ENCODE measurements around the gene GPR62. TPM values are rescaled to one million over a fixed set of nuclear protein-coding genes. Genes with fewer than 3 reads are reported as not detected.

GPR62 gene
- total RNA-seq, 2 donors from 2014 or later, result not detected

GRCh38 chr3:51967384-51968169 lies 12.4 kb downstream of the GPR62 start, which contains the start of gene PCBP4:
Gene PCBP4 (minus strand): TSS chr3:51967454. CDS start chr3:51961240, 6,214 bp downstream.
- Mint-ChIP-seq H3K9me3 (no peaks in the 10 kb centered on the region), H3K4me1 (peaks cover 14% of the 10 kb centered on the region), H3K27me3 (no peaks in the 10 kb centered on the region), H3K4me3 (peak within 1 kb of the TSS; percentile 71), H3K27ac (peak within 1 kb of the TSS; percentile 77), H3K36me3 (ENCODE audit: low read depth) (no peaks in the 10 kb centered on the region)
- peak; percentile 79 for ATAC-seq (replicated peaks)

- ATAC-seq (replicated peaks), result no peak
- no peaks in the 10 kb centered on the region for H3K9me3 Mint-ChIP-seq
- H3K4me3 Mint-ChIP-seq, result peak overlapping the region; percentile 71
- H3K4me1 Mint-ChIP-seq, result peaks cover 14% of the 10 kb centered on the region
- no peak overlapping the region for H3K27ac Mint-ChIP-seq
- H3K27me3 Mint-ChIP-seq, result no peaks in the 10 kb centered on the region
- no peaks in the 10 kb centered on the region for H3K36me3 Mint-ChIP-seq (ENCODE audit: low read depth)
These were observed 13.1 kb downstream of the GPR62 start for GRCh38 chr3:51968170-51968775.

GRCh38 chr3:51968883-51969678 lies 13.9 kb downstream of the GPR62 start:
- H3K4me1 Mint-ChIP-seq, result peaks cover 14% of the 10 kb centered on the region
- H3K4me3 Mint-ChIP-seq, result no peak overlapping the region
- no peak overlapping the region for H3K27ac Mint-ChIP-seq
- H3K9me3 Mint-ChIP-seq, result no peaks in the 10 kb centered on the region
- ATAC-seq (replicated peaks), result no peak
- no peaks in the 10 kb centered on the region for H3K27me3 Mint-ChIP-seq
- no peaks in the 10 kb centered on the region for H3K36me3 Mint-ChIP-seq (ENCODE audit: low read depth)

GRCh38 chr3:51969841-51970240 lies 14.7 kb downstream of the GPR62 start:
- no peak for ATAC-seq (replicated peaks)
- no peak overlapping the region for H3K4me3 Mint-ChIP-seq
- no peaks in the 10 kb centered on the region for H3K36me3 Mint-ChIP-seq (ENCODE audit: low read depth)
- H3K27me3 Mint-ChIP-seq, result no peaks in the 10 kb centered on the region
- peaks cover 14% of the 10 kb centered on the region for H3K4me1 Mint-ChIP-seq
- H3K27ac Mint-ChIP-seq, result no peak overlapping the region
- H3K9me3 Mint-ChIP-seq, result no peaks in the 10 kb centered on the region

GRCh38 chr3:51970606-51971300 lies 15.6 kb downstream of the GPR62 start:
- Mint-ChIP-seq H3K27ac (no peak overlapping the region), H3K4me1 (peaks cover 13% of the 10 kb centered on the region), H3K4me3 (no peak overlapping the region), H3K27me3 (no peaks in the 10 kb centered on the region), H3K36me3 (ENCODE audit: low read depth) (no peaks in the 10 kb centered on the region), H3K9me3 (no peaks in the 10 kb centered on the region)
- ATAC-seq (replicated peaks), result no peak

- H3K4me3 Mint-ChIP-seq, result no peak overlapping the region
- no peak overlapping the region for H3K27ac Mint-ChIP-seq
- no peaks in the 10 kb centered on the region for H3K27me3 Mint-ChIP-seq
- no peaks in the 10 kb centered on the region for H3K9me3 Mint-ChIP-seq
- H3K36me3 Mint-ChIP-seq (ENCODE audit: low read depth), result no peaks in the 10 kb centered on the region
- ATAC-seq (replicated peaks), result no peak
- H3K4me1 Mint-ChIP-seq, result peaks cover 12% of the 10 kb centered on the region
These were observed 16.2 kb downstream of the GPR62 start for GRCh38 chr3:51971350-51971749.

- H3K27ac Mint-ChIP-seq, result peak overlapping the region; percentile 95
- H3K27me3 Mint-ChIP-seq, result no peaks in the 10 kb centered on the region
- peak; percentile 43 for ATAC-seq (replicated peaks)
- peak overlapping the region; percentile 87 for H3K4me3 Mint-ChIP-seq
- H3K4me1 Mint-ChIP-seq, result peaks cover 14% of the 10 kb centered on the region
- H3K9me3 Mint-ChIP-seq, result no peaks in the 10 kb centered on the region
- H3K36me3 Mint-ChIP-seq (ENCODE audit: low read depth), result no peaks in the 10 kb centered on the region
These were observed 19.2 kb downstream of the GPR62 start for GRCh38 chr3:51974277-51974962.

- Mint-ChIP-seq H3K4me3 (peak within 1 kb of the TSS; percentile 87), H3K27me3 (no peaks in the 10 kb centered on the region), H3K27ac (peak within 1 kb of the TSS; percentile 95), H3K9me3 (no peaks in the 10 kb centered on the region), H3K4me1 (peaks cover 14% of the 10 kb centered on the region), H3K36me3 (ENCODE audit: low read depth) (no peaks in the 10 kb centered on the region)
- peak; percentile 82 for ATAC-seq (replicated peaks)
These were observed 20.0 kb downstream of the GPR62 start, which contains the start of gene ABHD14A for GRCh38 chr3:51974963-51975851. Gene ABHD14A (plus strand): TSS chr3:51975064. CDS start chr3:51975136, 72 bp downstream.

- ATAC-seq (replicated peaks), result no peak
- Mint-ChIP-seq H3K27ac (peak overlapping the region; percentile 80), H3K9me3 (no peaks in the 10 kb centered on the region), H3K4me1 (peaks cover 14% of the 10 kb centered on the region), H3K4me3 (peak overlapping the region; percentile 87), H3K36me3 (ENCODE audit: low read depth) (no peaks in the 10 kb centered on the region), H3K27me3 (no peaks in the 10 kb centered on the region)
These were observed 20.8 kb downstream of the GPR62 start for GRCh38 chr3:51975852-51976549.

- Mint-ChIP-seq H3K9me3 (no peaks in the 10 kb centered on the region), H3K27me3 (no peaks in the 10 kb centered on the region), H3K4me1 (peaks cover 17% of the 10 kb centered on the region), H3K36me3 (ENCODE audit: low read depth) (peaks cover 6% of the 10 kb centered on the region), H3K27ac (peak overlapping the region; percentile 62), H3K4me3 (peak overlapping the region; percentile 52)
- ATAC-seq (replicated peaks), result no peak
These were observed 22.4 kb downstream of the GPR62 start for GRCh38 chr3:51977446-51978142.

- Mint-ChIP-seq H3K27ac (no peak overlapping the region), H3K27me3 (no peaks in the 10 kb centered on the region), H3K4me1 (peaks cover 17% of the 10 kb centered on the region), H3K9me3 (no peaks in the 10 kb centered on the region), H3K4me3 (no peak overlapping the region), H3K36me3 (ENCODE audit: low read depth) (peaks cover 10% of the 10 kb centered on the region)
- no peak for ATAC-seq (replicated peaks)
These were observed 22.9 kb downstream of the GPR62 start for GRCh38 chr3:51978143-51978502.

GRCh38 chr3:51980253-51980652 lies 25.1 kb downstream of the GPR62 start:
- Mint-ChIP-seq H3K27me3 (no peaks in the 10 kb centered on the region), H3K27ac (no peak overlapping the region), H3K4me1 (peaks cover 16% of the 10 kb centered on the region), H3K9me3 (no peaks in the 10 kb centered on the region), H3K36me3 (ENCODE audit: low read depth) (peaks cover 10% of the 10 kb centered on the region), H3K4me3 (no peak overlapping the region)
- ATAC-seq (replicated peaks), result no peak

Data from activated T-helper 17 cell treated with anti-CD3 and anti-CD28 coated beads, Interleukin-2, amount 50 U/mL, for 72 hours (primary cell).